ENCODE data around the gene KLHL36. TPM values are rescaled to one million over a fixed set of nuclear protein-coding genes. Genes with fewer than 3 reads are reported as not detected.
A peak's percentile ranks its signal among the peaks of the same experiment; 100 is the strongest.

Gene KLHL36
- total and polyA plus RNA-seq, 9 of the 15 experiments (the other 6 are each of a cell fraction or from before 2014, with no cell fraction given), result 2.1 to 51.2 (median 18.5) TPM

- TF ChIP-seq REST (IDR thresholded peaks at IDR 0.05; ENCODE audit: borderline replicate concordance) (no peak), REST (CRISPR knock-in tag; IDR thresholded peaks at IDR 0.05; ENCODE audit: low read depth) (no peak), ZNF592 (IDR thresholded peaks at IDR 0.05) (peak; percentile 80; the same call in 1 of the 2 replicates), MTA2 (IDR thresholded peaks at IDR 0.05; ENCODE audit: low read depth) (no peak), NR2C1 (IDR thresholded peaks at IDR 0.05) (no peak), NR2C1 (tag; IDR thresholded peaks at IDR 0.05) (peak; percentile 42; the same call in 1 of the 2 replicates), RBM25 (IDR thresholded peaks at IDR 0.05; ENCODE audit: low read depth, low read length, severe bottlenecking) (no peak), C11orf30 (IDR thresholded peaks at IDR 0.05; ENCODE audit: low read depth) (peak; percentile 28), FIP1L1 (IDR thresholded peaks at IDR 0.05; ENCODE audit: low read depth, low read length, poor library complexity, severe bottlenecking) (no peak), DMBX1 (CRISPR knock-in tag; IDR thresholded peaks at IDR 0.05; ENCODE audit: borderline replicate concordance) (peak; percentile 39; the same call in 1 of the 2 replicates), KLF6 (CRISPR knock-in tag; IDR thresholded peaks at IDR 0.05; ENCODE audit: borderline replicate concordance) (no peak), E2F6 (IDR thresholded peaks at IDR 0.05; ENCODE audit: borderline replicate concordance in 1 of 2, extremely low read depth in 1 of 2, insufficient read depth in 1 of 2, insufficient read length in 1 of 2, low read depth in 1 of 2, low read length in 1 of 2, poor library complexity in 1 of 2, severe bottlenecking in 1 of 2) (no peak)
Measured at GRCh38 chr16:84603140-84603816, 45.0 kb upstream of the KLHL36 start (continued).
